Hepatocyte (in vitro differentiated cells): ENCODE results near the gene TAPBP. TPM values are rescaled to one million over a fixed set of nuclear protein-coding genes. Genes with fewer than 3 reads are reported as not detected.

ENCODE experiments used
- DNase-seq: peaks from one replicate; pipeline ENCODE4 v3.0.0-alpha.2; 2016; ENCODE audit warnings: low spot score
- H2AFZ ChIP-seq: fragments of 200-600 bp; sonication (generic); 2 replicates; pipeline ENCODE4 v1.6.0; 2016; ENCODE audit warnings: antibody characterized with exemption, mild to moderate bottlenecking
- H3K27ac ChIP-seq: fragments of 200-600 bp; sonication (generic); 2 replicates; pipeline ENCODE4 v1.5.1; 2016; ENCODE audit warnings: mild to moderate bottlenecking
- H3K27me3 ChIP-seq: fragments of 200-600 bp; sonication (generic); 2 replicates; pipeline ENCODE4 v1.6.1; 2016
- H3K36me3 ChIP-seq: fragments of 200-600 bp; sonication (generic); replicated peaks from 2 replicates; pipeline ENCODE4 v1.5.1; 2016; ENCODE audit warnings: low read depth; ENCODE audit not compliant: insufficient read depth
- H3K4me1 ChIP-seq: fragments of 200-600 bp; sonication (generic); 2 replicates; pipeline ENCODE4 v1.5.1; 2016; ENCODE audit warnings: mild to moderate bottlenecking, moderate library complexity; ENCODE audit not compliant: insufficient read depth
- H3K4me2 ChIP-seq: fragments of 200-600 bp; sonication (generic); 2 replicates; pipeline ENCODE4 v1.6.0; 2016
- H3K4me3 ChIP-seq: fragments of 200-600 bp; sonication (generic); 2 replicates; pipeline ENCODE4 v1.5.1; 2016; ENCODE audit warnings: mild to moderate bottlenecking
- H3K79me2 ChIP-seq: fragments of 200-600 bp; sonication (generic); 2 replicates; pipeline ENCODE4 v1.6.0; 2017; ENCODE audit warnings: mild to moderate bottlenecking
- H3K9me2 ChIP-seq: fragments of 200-600 bp; sonication (generic); replicated peaks from 2 replicates; pipeline ENCODE4 v1.6.0; 2017; ENCODE audit warnings: mild to moderate bottlenecking; ENCODE audit not compliant: insufficient read depth
- H3K9me3 ChIP-seq: fragments of 200-600 bp; sonication (generic); 2 replicates; pipeline ENCODE4 v1.5.1; 2016; ENCODE audit warnings: low read depth, mild to moderate bottlenecking
- H4K20me1 ChIP-seq: fragments of 200-600 bp; sonication (generic); 2 replicates; pipeline ENCODE4 v1.6.0; 2016; ENCODE audit warnings: mild to moderate bottlenecking; ENCODE audit not compliant: insufficient read depth, poor library complexity, severe bottlenecking
- CTCF ChIP-seq: fragments of 200-600 bp; sonication (generic); IDR thresholded peaks from 2 replicates; pipeline ENCODE4 v1.5.1; 2016; ENCODE audit warnings: antibody characterized with exemption, mild to moderate bottlenecking; ENCODE audit not compliant: poor library complexity
- EZH2 ChIP-seq: fragments of 200-600 bp; sonication (generic); IDR thresholded peaks from 2 replicates; pipeline ENCODE4 v1.6.1; 2016; ENCODE audit warnings: antibody characterized with exemption, mild to moderate bottlenecking, borderline replicate concordance
- EZH2phosphoT487 ChIP-seq: fragments of 200-600 bp; sonication (generic); IDR thresholded peaks from one replicate; pipeline ENCODE4 v1.6.1; 2018; ENCODE audit warnings: antibody characterized with exemption, mild to moderate bottlenecking, low read depth, moderate library complexity; ENCODE audit not compliant: unreplicated experiment, severe bottlenecking
- WGBS: methylation state at CpG from one replicate; pipeline ENCODE4 v1.1.6; 2016; ENCODE audit warnings: low lambda C conversion rate; ENCODE audit errors: missing lambda C conversion rate; 5-methylcytosine and 5-hydroxymethylcytosine counted together
- polyA plus RNA-seq: library from polyadenylated mRNA; unstranded; fragments of >200 nt; fragmentation: Nextera tagmentation; extraction: Ambion mirVana; gene quantifications from 2 replicates; pipeline ENCODE4 v1.2.1, GENCODE V29; 2016
- total RNA-seq: library from RNA; depleted of rRNA; stranded (reverse); fragments of >200 nt; gene quantifications from 2 replicates; pipeline ENCODE4 v1.2.3, GENCODE V29; 2014

Gene TAPBP
- total and polyA plus RNA-seq, 2 experiments from 2014 or later: 59.3 to 108 TPM

- H3K79me2 ChIP-seq: peaks cover 53% of the 10 kb centered on the region
- peak overlapping the region; percentile 82 for H3K4me3 ChIP-seq
- TF ChIP-seq CTCF (peak; percentile 86), EZH2phosphoT487 (no peak), EZH2 (no peak)
- H3K27me3 ChIP-seq: no peaks in the 10 kb centered on the region
- peak overlapping the region; percentile 93 for H2AFZ ChIP-seq
- H3K4me2 ChIP-seq: peak overlapping the region; percentile 94
- H3K9me3 ChIP-seq: no peaks in the 10 kb centered on the region
- WGBS: 1% methylated on average over 54 of the region's 54 CpGs
- H3K27ac ChIP-seq: peak overlapping the region; percentile 99
- no peaks in the 10 kb centered on the region for H3K36me3 ChIP-seq
- H4K20me1 ChIP-seq: peaks cover 8% of the 10 kb centered on the region
- H3K4me1 ChIP-seq: peaks cover 16% of the 10 kb centered on the region
- no peaks in the 10 kb centered on the region for H3K9me2 ChIP-seq
- peak; percentile 96 for DNase-seq
Observed at GRCh38 chr6:33299237-33299944, 14.5 kb downstream of the TAPBP start.

GRCh38 chr6:33298773-33299236 is 15.1 kb downstream of the TAPBP start, which contains the start of gene RGL2:
RGL2 (minus strand) TSS chr6:33298942; CDS start chr6:33298610, 332 bp downstream.
- Histone ChIP-seq H3K9me3 (no peaks in the 10 kb centered on the region), H3K27ac (peak within 1 kb of the TSS; percentile 99), H3K27me3 (no peaks in the 10 kb centered on the region), H3K4me3 (peak within 1 kb of the TSS; percentile 82), H2AFZ (peak within 1 kb of the TSS; percentile 93), H3K4me1 (peaks cover 16% of the 10 kb centered on the region), H4K20me1 (peaks cover 8% of the 10 kb centered on the region), H3K4me2 (peak within 1 kb of the TSS; percentile 94), H3K36me3 (no peaks in the 10 kb centered on the region), H3K9me2 (no peaks in the 10 kb centered on the region), H3K79me2 (peaks cover 53% of the 10 kb centered on the region)
- WGBS: 0% methylated on average over 7 of the region's 34 CpGs
- TF ChIP-seq CTCF (no peak), EZH2 (no peak), EZH2phosphoT487 (no peak)
- peak; percentile 77 for DNase-seq

GRCh38 chr6:33297956-33298772 is 15.7 kb downstream of the TAPBP start:
- Histone ChIP-seq H4K20me1 (peaks cover 8% of the 10 kb centered on the region), H3K27ac (peak overlapping the region; percentile 99), H2AFZ (peak overlapping the region; percentile 93), H3K9me3 (no peaks in the 10 kb centered on the region), H3K4me1 (peaks cover 16% of the 10 kb centered on the region), H3K36me3 (no peaks in the 10 kb centered on the region), H3K79me2 (peaks cover 51% of the 10 kb centered on the region), H3K9me2 (no peaks in the 10 kb centered on the region), H3K4me3 (peak overlapping the region; percentile 82), H3K27me3 (no peaks in the 10 kb centered on the region), H3K4me2 (peak overlapping the region; percentile 94)
- 2% methylated on average over 22 of the region's 42 CpGs for WGBS
- TF ChIP-seq EZH2phosphoT487: no peak
- TF ChIP-seq EZH2: no peak
- TF ChIP-seq CTCF: no peak
- peak; percentile 79 for DNase-seq
